GM12878 (cell line): ENCODE results near the gene SYPL2. TPM values are rescaled to one million over a fixed set of nuclear protein-coding genes. Genes with fewer than 3 reads are reported as not detected.

ENCODE experiments used
- ATF7 ChIP-seq: fragments of 450-650 bp; IDR thresholded peaks from 2 replicates; pipeline ENCODE4 v1.6.1; 2016; ENCODE audit warnings: low read depth, mild to moderate bottlenecking
- BACH1 ChIP-seq: fragments of 450-650 bp; IDR thresholded peaks from 2 replicates; pipeline ENCODE4 v1.6.1; 2017; ENCODE audit warnings: mild to moderate bottlenecking, borderline replicate concordance
- BCL11A ChIP-seq: IDR thresholded peaks from 2 replicates; pipeline ENCODE4 v1.6.1; 2011; ENCODE audit warnings: low read depth, low read length
- BHLHE40 ChIP-seq, 2 experiments: fragments of 450-650 bp in 1 of 2; IDR thresholded peaks; 2 replicates each; pipeline ENCODE4 v1.6.1; 2011 to 2017; ENCODE audit warnings: low read depth in 2 of 2, borderline replicate concordance in 1 of 2, improper control_type of control experiment in 1 of 2, low read length in 1 of 2, mild to moderate bottlenecking in 1 of 2
- BRCA1 ChIP-seq: IDR thresholded peaks from 2 replicates; pipeline ENCODE4 v1.6.1; 2011; ENCODE audit warnings: low read depth, low read length, improper control_type of control experiment
- CBFB ChIP-seq: IDR thresholded peaks from 2 replicates; pipeline ENCODE4 v1.6.1; 2016; ENCODE audit warnings: antibody characterized with exemption, low read depth
- EP300 ChIP-seq, 2 experiments: fragments of 150-350 bp in 1 of 2; IDR thresholded peaks; 2 replicates each; pipeline ENCODE4 v1.6.1; 2011 to 2012; ENCODE audit warnings: low read depth in 2 of 2, low read length in 2 of 2, borderline replicate concordance in 1 of 2, improper control_type of control experiment in 1 of 2, inconsistent platforms in 1 of 2; ENCODE audit not compliant: control insufficient read depth in 1 of 2
- GATAD2B ChIP-seq: fragments of 450-650 bp; conservative IDR thresholded peaks from 2 replicates; pipeline ENCODE4 v1.6.1; 2017; ENCODE audit warnings: low read depth, mild to moderate bottlenecking, moderate library complexity
- IKZF2 ChIP-seq, 2 experiments: fragments of 450-650 bp; IDR thresholded peaks; 2 replicates each; pipeline ENCODE4 v1.6.1; 2017; ENCODE audit warnings: mild to moderate bottlenecking in 2 of 2, moderate library complexity in 2 of 2
- IRF4 ChIP-seq: IDR thresholded peaks from 2 replicates; pipeline ENCODE4 v1.6.1; 2011; ENCODE audit warnings: low read depth, low read length
- MTA2 ChIP-seq: fragments of 450-650 bp; IDR thresholded peaks from 2 replicates; pipeline ENCODE4 v1.6.1; 2016; ENCODE audit warnings: low read depth, mild to moderate bottlenecking, moderate library complexity
- NFIC ChIP-seq: IDR thresholded peaks from 2 replicates; pipeline ENCODE4 v1.6.1; 2012; ENCODE audit warnings: low read depth, mild to moderate bottlenecking, inconsistent platforms, low read length, moderate library complexity
- NR2C1 ChIP-seq: fragments of 450-650 bp; IDR thresholded peaks from 2 replicates; pipeline ENCODE4 v1.6.1; 2017; ENCODE audit warnings: antibody characterized with exemption, mild to moderate bottlenecking, moderate library complexity
- NRF1 ChIP-seq: conservative IDR thresholded peaks from 2 replicates; pipeline ENCODE4 v1.6.1; 2011; ENCODE audit warnings: mild to moderate bottlenecking, low read depth, low read length, improper control_type of control experiment
- REST ChIP-seq: IDR thresholded peaks from 2 replicates; pipeline ENCODE4 v1.6.1; 2012; ENCODE audit warnings: mild to moderate bottlenecking, low read depth, low read length
- SIN3A ChIP-seq: IDR thresholded peaks from 2 replicates; pipeline ENCODE4 v1.6.1; 2012; ENCODE audit warnings: low read depth, low read length, improper control_type of control experiment
- SUPT20H ChIP-seq: IDR thresholded peaks from 2 replicates; pipeline ENCODE4 v1.6.1; 2011; ENCODE audit warnings: low read depth, mild to moderate bottlenecking, low read length, moderate library complexity, borderline replicate concordance; ENCODE audit not compliant: control insufficient read depth
- ZNF217 ChIP-seq: fragments of 450-650 bp; IDR thresholded peaks from 2 replicates; pipeline ENCODE4 v1.6.1; 2017; ENCODE audit warnings: antibody characterized with exemption, mild to moderate bottlenecking
- polyA plus RNA-seq, 11 experiments: library from polyadenylated mRNA; depleted of rRNA in 4 of 11; unstranded in 6 of 11; stranded (reverse) in 5 of 11; fragments of >200 nt; fragmentation: Nextera tagmentation in 4 of 11; fragmentation: Illumina TruSeq in 1 of 11; extraction: Ambion mirVana in 4 of 11; extraction: Trizol in 1 of 11; gene quantifications; 1 replicate in 1 of 11; 2 replicates in 10 of 11; pipeline versions ENCODE4 v1.2.1 to v1.2.3, GENCODE V29; 2011 to 2016; ENCODE audit warnings: inconsistent platforms in 2 of 11, missing spikeins in 2 of 11, low read depth in 1 of 11
- total RNA-seq, 4 experiments: library from RNA; depleted of rRNA in 3 of 4; stranded (reverse); fragments of >200 nt in 3 of 4; fragmentation: Illumina TruSeq in 1 of 4; extraction: Trizol in 1 of 4; gene quantifications; 2 replicates each; pipeline versions ENCODE4 v1.2.1 to v1.2.3, GENCODE V29; 2013 to 2021
- TF ChIP-seq, protein P1 (sequence below): fragments of 450-650 bp; IDR thresholded peaks from 2 replicates; pipeline ENCODE4 v1.6.1; 2016; ENCODE audit warnings: mild to moderate bottlenecking, moderate library complexity, borderline replicate concordance

SYPL2 gene
- total and polyA plus RNA-seq, 10 of the 15 experiments (the other 5 are each of a cell fraction or from before 2014, with no cell fraction given): 0.04 to 0.11 (median 0.06) TPM; not detected in 3

- TF ChIP-seq EP300 (IDR thresholded peaks at IDR 0.05; ENCODE audit: borderline replicate concordance in 1 of 2, control insufficient read depth in 1 of 2, low read depth in 2 of 2, low read length in 2 of 2): 0 out of 4 replicates have a peak, but pooled peaks of 1 of the 2 experiments have one; percentile 0
- TF ChIP-seq BACH1: peak; percentile 76; the same call in 1 of the 2 replicates
- peak; percentile 56 to 59; a peak in 3 of 4 replicates for TF ChIP-seq BHLHE40 (IDR thresholded peaks at IDR 0.05; ENCODE audit: borderline replicate concordance in 1 of 2, low read depth in 2 of 2, low read length in 1 of 2)
- TF ChIP-seq BRCA1: no peak
- TF ChIP-seq, protein P1, sequence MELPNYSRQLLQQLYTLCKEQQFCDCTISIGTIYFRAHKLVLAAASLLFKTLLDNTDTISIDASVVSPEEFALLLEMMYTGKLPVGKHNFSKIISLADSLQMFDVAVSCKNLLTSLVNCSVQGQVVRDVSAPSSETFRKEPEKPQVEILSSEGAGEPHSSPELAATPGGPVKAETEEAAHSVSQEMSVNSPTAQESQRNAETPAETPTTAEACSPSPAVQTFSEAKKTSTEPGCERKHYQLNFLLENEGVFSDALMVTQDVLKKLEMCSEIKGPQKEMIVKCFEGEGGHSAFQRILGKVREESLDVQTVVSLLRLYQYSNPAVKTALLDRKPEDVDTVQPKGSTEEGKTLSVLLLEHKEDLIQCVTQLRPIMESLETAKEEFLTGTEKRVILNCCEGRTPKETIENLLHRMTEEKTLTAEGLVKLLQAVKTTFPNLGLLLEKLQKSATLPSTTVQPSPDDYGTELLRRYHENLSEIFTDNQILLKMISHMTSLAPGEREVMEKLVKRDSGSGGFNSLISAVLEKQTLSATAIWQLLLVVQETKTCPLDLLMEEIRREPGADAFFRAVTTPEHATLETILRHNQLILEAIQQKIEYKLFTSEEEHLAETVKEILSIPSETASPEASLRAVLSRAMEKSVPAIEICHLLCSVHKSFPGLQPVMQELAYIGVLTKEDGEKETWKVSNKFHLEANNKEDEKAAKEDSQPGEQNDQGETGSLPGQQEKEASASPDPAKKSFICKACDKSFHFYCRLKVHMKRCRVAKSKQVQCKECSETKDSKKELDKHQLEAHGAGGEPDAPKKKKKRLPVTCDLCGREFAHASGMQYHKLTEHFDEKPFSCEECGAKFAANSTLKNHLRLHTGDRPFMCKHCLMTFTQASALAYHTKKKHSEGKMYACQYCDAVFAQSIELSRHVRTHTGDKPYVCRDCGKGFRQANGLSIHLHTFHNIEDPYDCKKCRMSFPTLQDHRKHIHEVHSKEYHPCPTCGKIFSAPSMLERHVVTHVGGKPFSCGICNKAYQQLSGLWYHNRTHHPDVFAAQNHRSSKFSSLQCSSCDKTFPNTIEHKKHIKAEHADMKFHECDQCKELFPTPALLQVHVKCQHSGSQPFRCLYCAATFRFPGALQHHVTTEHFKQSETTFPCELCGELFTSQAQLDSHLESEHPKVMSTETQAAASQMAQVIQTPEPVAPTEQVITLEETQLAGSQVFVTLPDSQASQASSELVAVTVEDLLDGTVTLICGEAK: peak; percentile 68; the same call in 1 of the 2 replicates
- peak; percentile 54; the same call in 1 of the 2 replicates for TF ChIP-seq NR2C1
- peak; percentile 56 for TF ChIP-seq NRF1
- TF ChIP-seq SUPT20H: no peak
- TF ChIP-seq SIN3A: peak; percentile 75
- TF ChIP-seq IKZF2 (IDR thresholded peaks at IDR 0.05): peak; percentile 10 to 62; a peak in 1 of 4 replicates
- TF ChIP-seq GATAD2B: peak; percentile 71
- 0 out of 2 replicates have a peak, but pooled peaks have one; percentile 12 for TF ChIP-seq IRF4
- no peak for TF ChIP-seq BCL11A
- TF ChIP-seq ATF7: peak; percentile 51
- TF ChIP-seq REST: no peak
- TF ChIP-seq MTA2: peak; percentile 56
- peak; percentile 64; the same call in 1 of the 2 replicates for TF ChIP-seq ZNF217
- no peak for TF ChIP-seq NFIC
- 0 out of 2 replicates have a peak, but pooled peaks have one; percentile 61 for TF ChIP-seq CBFB
These were observed 17.5 kb downstream of the SYPL2 start, which contains the start of gene ATXN7L2 (continued) for GRCh38 chr1:109483672-109484518.
